ENCODE data around the gene L3MBTL4.
"Not testable (repeated sequence)": the region's sequence is repeated elsewhere in the genome, so short reads cannot be mapped to it uniquely, and the experiment has no call there.

L3MBTL4 gene

GRCh38 chr18:6194640-6195039 is 220.1 kb downstream of the L3MBTL4 start:
- DNase-seq (ENCODE audit: low read depth) = no peak
- no peak for TF ChIP-seq CTCF (IDR thresholded peaks at IDR 0.05; ENCODE audit: low read length, missing control alignments)
- no peak overlapping the region for H3K4me3 ChIP-seq (replicated peaks; ENCODE audit: low read depth, low read length)

- H3K4me3 ChIP-seq (replicated peaks; ENCODE audit: low read depth, low read length); DNase-seq (ENCODE audit: low read depth): not testable (repeated sequence)
Measured at GRCh38 chr18:6185782-6186181, 228.9 kb downstream of the L3MBTL4 start.

GRCh38 chr18:6174983-6175745 is 239.5 kb downstream of the L3MBTL4 start:
- no peak for TF ChIP-seq CTCF (IDR thresholded peaks at IDR 0.05; ENCODE audit: low read length, missing control alignments)
- no peak for DNase-seq (ENCODE audit: low read depth)
- no peak overlapping the region for H3K4me3 ChIP-seq (replicated peaks; ENCODE audit: low read depth, low read length)

- TF ChIP-seq CTCF (IDR thresholded peaks at IDR 0.05; ENCODE audit: low read length, missing control alignments) = no peak
- H3K4me3 ChIP-seq (replicated peaks; ENCODE audit: low read depth, low read length) = no peak overlapping the region
- DNase-seq (ENCODE audit: low read depth) = no peak
Measured at GRCh38 chr18:6170604-6171003, 244.1 kb downstream of the L3MBTL4 start.

GRCh38 chr18:6161549-6161948 is 253.2 kb downstream of the L3MBTL4 start:
- DNase-seq (ENCODE audit: low read depth) = no peak
- no peak overlapping the region for H3K4me3 ChIP-seq (replicated peaks; ENCODE audit: low read depth, low read length)
- no peak for TF ChIP-seq CTCF (IDR thresholded peaks at IDR 0.05; ENCODE audit: low read length, missing control alignments)

- TF ChIP-seq CTCF (IDR thresholded peaks at IDR 0.05; ENCODE audit: low read length, missing control alignments) = no peak
- no peak for DNase-seq (ENCODE audit: low read depth)
- H3K4me3 ChIP-seq (replicated peaks; ENCODE audit: low read depth, low read length) = no peak overlapping the region
Measured at GRCh38 chr18:6159426-6159825, 255.3 kb downstream of the L3MBTL4 start.

GRCh38 chr18:6158958-6159357 is 255.8 kb downstream of the L3MBTL4 start:
- H3K4me3 ChIP-seq (replicated peaks; ENCODE audit: low read depth, low read length) = no peak overlapping the region
- no peak for DNase-seq (ENCODE audit: low read depth)
- TF ChIP-seq CTCF (IDR thresholded peaks at IDR 0.05; ENCODE audit: low read length, missing control alignments) = no peak
